Stimulated activated CD4-positive, alpha-beta T cell treated with anti-CD3 and anti-CD28 coated beads, Interleukin-4, amount 100 ng/mL, for 1 hour (primary cell): ENCODE results near the gene FAM174A.
A peak's percentile ranks its signal among the peaks of the same experiment; 100 is the strongest.

ENCODE experiments used
- DNase-seq: peaks from one replicate; pipeline ENCODE4 v3.0.0-alpha.2; 2020

FAM174A gene

DNA sequence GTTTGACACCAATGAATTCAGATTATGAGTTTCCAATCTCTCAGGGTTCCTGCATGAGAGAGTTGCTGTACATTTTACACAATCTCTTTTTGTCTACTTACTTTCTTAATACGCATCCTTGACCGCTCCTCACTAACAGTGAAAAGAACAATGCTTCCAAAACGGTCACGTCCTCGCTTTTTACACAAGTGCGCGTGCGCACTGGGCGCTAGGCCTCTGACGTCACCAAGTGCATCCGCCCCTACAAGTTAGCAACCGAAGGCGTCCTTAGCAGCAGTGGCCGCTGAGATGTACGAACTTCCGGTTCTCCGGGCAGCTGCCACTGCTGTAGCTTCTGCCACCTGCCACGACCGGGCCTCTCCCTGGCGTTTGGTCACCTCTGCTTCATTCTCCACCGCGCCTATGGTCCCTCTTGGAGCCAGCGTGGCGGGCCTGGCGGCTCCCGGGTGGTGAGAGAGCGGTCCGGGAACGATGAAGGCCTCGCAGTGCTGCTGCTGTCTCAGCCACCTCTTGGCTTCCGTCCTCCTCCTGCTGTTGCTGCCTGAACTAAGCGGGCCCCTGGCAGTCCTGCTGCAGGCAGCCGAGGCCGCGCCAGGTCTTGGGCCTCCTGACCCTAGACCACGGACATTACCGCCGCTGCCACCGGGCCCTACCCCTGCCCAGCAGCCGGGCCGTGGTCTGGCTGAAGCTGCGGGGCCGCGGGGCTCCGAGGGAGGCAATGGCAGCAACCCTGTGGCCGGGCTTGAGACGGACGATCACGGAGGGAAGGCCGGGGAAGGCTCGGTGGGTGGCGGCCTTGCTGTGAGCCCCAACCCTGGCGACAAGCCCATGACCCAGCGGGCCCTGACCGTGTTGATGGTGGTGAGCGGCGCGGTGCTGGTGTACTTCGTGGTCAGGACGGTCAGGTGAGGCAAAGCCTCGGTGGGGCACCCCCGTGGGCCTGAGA lies at the start of gene FAM174A:
TSS of gene FAM174A (plus strand) at position 315 of the 946 bp plus-strand sequence. CDS start at position 472, 157 bp downstream.
- peak; percentile 91 for DNase-seq

DNA sequence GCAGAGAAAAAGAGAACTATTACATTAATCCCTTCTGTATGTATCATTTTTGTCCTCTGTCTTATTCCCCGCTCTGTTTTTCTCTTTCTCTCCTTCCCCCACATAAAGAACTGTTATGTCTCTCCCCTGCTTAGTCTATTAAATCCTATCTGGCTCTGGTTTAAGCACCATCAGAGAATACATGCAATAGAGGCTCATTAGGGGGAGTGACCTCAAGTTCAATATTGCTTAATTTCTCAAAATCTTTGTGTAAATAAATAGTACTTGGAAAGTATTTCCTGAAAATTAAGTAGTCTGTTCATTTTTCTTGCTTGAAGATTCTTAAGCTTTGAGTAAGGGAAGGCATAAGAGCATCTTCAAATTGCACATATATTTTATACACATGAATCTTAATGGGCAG lies 41.2 kb upstream of the FAM174A start:
- no peak for DNase-seq

DNA sequence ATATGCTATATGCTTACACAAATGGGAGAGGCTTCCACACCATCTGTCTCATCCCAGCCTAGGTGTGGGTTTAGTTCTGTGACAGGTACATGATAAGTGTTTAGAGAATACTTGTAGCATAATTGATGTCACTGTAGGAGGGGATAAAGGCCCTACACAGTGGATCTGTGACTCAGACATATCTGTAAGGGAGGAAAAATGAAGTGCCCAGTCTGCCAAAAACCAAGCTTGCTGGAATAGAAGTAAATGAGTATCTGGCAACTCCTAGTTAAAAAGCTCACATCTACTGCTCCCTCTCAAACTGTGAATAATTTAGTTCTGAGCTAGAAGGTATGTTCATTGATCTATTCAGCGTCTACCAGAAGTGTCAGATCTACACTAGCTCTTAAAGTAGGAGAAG lies 38.9 kb upstream of the FAM174A start:
- DNase-seq, result no peak

DNA sequence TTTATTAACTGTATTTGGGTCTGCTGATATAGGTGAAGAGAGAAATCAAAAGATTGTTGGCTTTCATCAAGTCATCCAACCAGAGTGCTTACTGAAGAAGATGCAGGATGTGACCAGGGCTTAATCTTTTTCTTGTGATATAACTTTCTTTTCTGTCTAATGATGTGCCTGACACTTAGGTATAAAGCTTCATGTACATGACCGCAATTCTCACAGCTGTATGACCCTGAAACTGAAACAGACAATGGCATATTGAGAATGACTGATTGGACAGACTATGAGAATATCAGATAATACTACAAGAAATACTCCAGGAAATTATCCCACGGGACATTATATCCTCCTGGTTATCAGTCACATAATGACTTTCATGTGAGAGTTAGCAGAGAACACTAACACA lies 32.5 kb upstream of the FAM174A start:
- no peak for DNase-seq

DNA sequence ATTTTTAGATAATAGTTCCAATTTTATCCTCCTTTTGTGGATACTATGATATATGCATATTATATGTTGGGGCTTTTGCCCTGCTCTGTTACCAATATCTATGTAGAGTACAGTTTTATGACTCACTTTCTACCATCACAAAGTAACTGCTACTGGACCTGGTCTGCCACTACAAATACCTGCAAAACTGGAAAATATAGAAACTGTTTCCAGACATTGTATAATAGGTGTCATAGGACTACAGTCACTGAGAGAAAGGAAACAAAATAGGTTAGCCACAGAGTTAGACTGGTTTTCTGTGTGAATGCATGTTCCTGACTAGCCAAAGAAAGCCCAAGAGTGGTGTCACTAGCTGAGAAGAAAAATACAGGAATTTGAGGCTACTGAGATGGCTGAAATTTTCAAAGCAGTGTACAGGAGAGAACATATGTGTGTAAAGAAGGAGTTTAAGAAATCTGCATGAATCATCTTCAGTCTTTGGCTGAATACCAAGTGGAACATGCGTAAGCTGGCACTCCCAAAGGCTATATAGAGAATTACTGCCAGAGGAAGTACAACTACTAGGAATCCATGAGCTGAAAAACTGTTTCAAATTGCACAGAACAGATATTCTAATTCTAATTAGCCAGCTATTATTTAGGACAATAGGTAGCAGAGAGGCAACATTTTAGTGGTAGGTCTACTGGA lies 29.0 kb upstream of the FAM174A start:
- DNase-seq, result no peak

DNA sequence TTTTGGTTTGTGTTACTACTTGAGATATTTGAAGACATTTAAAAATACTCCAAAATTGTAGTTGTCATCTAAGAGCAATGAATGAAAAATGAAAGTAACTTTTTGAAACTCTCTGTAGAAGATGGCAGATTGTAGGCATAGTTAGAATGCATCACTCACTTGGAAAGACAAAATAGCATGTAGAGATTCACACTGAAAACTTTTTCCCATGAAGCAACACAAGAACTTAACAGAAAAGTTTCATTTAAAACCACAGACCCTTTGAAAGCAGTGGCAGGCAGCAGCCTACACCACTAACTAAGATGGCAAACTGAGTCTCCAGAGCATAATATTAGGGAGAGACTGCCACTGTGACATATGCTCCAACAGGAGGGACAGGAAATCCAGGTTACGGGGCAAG lies 18.9 kb upstream of the FAM174A start:
- no peak for DNase-seq

DNA sequence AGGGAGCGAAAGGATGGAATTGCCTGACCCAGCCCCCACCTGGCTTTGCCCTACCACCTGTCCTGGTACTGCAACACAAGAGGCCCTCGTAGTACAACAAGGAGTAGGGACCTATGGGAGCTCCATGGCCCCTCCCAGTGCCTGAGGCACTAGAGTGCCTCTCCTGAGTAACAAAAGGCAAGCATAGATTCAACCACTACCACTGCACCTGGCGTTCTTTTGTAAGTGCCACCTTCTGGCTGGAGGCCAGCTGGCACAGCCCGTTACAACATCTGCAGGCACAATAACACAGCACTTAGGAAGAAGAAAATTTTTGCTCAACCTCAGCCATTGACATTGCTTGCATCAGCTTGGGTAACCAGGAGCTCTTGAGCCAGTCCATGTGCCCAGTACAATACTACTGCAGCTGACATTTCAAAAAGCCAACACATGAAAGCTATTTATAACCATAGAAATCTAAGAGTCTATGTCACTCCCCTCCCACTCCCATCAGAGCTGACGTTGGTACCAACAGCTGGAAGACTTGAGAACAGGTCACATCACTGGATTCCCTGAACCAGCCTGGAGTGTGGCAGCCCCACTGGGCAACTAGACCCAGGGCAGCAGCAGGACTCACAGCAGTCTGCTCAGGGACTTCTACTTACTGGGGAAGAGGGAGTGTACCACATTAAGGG lies 17.7 kb upstream of the FAM174A start:
- no peak for DNase-seq

DNA sequence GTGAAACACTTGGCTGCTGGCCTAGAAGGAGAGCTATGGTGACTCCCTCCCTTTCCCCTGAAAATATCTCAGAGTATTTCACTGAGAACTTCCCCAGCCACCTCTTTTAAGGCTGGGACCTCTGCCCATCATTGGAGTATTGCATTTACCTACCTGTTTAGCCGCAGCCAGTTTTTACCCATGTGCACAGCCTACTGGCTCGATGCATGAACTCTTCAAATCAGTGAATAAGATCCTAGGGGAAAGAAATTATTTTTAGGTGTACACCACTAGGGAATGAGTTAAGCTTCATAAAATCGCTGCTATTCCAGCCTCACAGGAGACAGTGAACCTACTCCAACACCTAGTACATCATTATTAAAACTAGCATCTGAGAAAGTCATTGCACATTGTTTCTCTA lies 16.8 kb upstream of the FAM174A start:
- no peak for DNase-seq

DNA sequence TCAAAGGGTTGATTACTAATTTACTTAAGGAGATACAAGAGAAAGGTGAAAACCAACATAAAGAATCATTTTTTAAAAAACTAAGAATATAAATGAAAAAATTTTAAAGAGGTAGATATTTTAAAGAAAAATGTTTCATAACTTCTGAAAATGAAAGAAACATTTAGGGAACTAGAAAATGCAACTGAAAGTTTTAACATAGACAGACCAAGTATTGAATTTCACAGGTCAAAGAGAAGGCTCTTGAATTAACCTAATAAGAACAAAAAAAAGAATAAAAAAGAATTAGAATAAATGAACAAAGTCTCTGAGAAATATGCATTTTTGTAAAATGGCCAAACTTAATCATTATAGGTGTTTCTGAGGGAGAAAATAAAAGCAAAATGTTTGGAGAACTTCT lies 16.1 kb upstream of the FAM174A start:
- no peak for DNase-seq

DNA sequence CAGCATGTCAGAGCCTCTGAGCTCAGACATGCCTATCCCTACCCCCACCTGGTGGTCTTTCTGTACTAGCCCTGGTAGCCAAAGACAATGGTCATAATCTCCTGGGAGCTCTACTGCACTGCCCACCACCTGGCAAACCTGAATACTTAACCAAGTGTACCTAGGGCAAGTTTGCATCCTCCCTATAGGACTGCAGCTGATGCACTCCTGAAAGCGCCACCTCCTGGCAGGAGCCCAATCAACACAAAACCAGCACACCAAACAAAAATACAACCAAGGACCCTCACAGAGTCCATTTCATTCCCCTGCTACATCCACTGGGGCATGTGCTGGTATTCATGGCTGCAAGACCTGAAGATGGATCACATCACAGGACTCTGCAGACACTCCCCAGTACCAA lies 14.8 kb upstream of the FAM174A start:
- DNase-seq, result no peak

DNA sequence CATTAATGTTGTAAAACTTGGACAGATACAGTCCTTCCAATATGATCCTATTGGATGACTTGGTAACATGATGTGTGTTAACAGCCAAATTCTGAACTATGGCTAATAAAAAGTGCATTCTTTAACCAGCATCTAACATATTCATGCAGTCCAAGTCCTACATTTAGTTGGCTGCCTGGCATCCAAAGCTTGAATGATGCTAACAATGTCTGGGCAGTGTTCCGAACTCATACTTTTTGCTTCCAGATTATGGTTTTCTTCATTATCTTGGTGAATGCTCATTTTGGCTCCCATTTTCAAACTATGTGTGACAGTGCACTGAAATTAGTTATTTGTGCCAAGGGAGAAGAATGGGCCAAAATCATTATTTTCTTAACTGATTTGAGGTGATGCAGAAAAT lies 2.8 kb downstream of the FAM174A start:
- DNase-seq, result no peak

DNA sequence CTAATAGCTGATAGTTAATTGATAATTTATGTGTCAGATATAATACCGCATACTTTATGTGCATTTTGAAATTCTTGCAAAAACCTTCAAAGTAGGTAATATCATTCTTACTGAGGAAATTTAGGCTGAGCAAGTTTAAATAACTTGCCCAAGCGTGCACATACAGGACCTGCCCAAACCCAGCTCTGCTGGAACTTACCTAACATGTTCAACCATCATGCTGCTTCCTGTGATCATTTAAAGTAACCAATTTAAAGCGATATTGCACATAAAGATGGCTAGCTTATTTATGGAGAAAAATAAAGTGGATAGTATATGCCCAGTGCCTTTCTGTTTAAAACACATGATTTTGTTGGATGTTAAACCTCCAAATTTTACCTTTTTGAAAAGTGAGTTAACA lies 4.3 kb downstream of the FAM174A start:
- DNase-seq, result no peak

DNA sequence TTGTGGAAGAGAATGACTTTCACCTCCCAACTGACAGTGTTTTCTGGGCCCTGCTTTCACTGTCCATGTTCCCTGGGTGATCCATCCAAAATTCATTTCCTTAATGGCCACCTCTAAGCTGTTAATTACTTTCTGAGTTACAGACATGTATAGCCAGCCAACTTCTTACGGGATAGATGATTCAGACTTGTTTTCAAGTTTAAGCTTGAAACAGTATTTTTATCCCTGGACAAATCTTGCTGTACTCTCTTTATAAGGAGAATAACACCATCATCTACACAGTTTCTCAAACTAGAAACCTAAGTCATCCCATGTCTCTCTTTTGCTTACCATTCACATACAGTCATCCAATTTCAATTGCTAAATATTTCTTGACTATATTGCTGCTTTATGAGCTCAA lies 6.9 kb downstream of the FAM174A start:
- no peak for DNase-seq

DNA sequence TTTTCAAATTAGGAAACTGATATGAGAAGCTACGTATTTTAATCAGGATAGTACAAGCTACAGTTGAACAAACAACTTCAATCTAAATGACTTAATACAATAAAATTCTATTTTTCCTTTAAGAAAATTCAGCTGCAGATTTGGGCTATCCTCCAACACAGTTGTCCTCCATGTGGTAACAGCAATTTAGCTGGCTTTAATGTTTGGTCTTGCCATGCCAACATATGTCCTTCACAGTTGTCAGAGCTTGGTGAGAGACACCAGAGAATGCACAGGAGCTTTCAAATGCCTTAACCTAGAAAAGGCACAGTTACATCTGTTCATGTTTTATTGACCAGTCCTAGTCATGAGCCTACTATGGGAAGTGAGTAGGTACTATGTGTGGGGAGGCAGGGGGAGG lies 10.8 kb downstream of the FAM174A start:
- DNase-seq, result no peak

DNA sequence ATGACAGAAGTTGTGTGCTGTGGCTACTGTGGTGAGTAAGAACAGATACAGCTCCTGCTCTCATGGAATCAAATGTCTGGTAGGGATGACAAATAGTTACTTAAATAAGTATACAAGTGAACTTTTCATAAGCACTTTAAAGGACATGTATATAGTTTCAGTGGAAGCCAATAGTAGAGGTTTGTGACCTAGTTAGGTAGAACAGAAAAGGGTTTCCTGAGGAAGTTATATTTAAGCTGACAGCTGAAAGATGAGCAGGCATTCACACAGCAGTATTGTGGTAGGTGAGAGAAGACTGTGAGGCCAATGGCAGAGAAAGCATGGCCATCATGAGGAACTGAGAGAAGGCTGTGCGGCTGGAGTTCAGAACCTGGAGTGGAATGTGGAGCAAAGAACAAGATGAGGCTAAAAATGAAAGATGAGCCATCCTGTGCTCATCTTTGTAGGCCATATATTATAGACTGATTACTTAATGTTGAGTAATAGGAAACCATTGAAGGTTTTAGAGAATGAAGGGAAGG lies 15.4 kb downstream of the FAM174A start:
- no peak for DNase-seq

DNA sequence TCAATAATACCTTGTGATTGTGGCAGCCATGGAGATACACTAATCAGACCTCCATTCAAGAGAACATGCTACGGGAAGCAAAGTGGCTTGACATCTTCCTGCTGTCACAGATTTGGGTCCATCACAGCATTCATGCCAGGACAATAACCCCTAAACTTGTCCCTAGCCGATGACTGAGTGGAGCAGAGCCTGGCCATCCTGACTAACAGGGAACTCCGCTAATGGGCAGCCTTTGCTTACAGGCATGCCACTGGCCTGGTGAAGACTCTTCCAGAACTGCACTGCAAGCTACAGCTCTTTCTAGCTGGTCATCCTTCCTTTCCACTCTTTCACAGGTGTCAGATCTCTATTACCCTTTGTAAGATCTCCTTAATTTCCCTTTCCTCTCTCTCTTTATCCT lies 16.0 kb downstream of the FAM174A start:
- no peak for DNase-seq

DNA sequence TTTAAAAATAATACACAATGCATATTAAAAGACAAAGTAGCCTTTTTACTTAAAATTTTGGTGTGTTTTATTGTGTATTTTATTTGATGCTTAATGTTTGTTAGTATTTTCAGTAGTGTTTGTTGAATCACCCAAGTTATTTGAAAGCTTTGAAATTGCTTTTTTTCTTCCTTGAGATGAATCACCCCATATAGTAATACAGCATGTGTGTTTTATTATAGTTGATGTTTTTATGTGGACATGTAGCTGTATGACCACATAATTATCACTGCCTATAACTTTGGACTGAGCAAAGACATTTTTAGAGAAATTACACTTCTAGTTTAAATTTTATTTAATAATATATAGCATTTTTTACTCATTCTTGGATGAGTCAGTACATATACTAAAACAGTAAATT lies 18.0 kb downstream of the FAM174A start:
- no peak for DNase-seq

DNA sequence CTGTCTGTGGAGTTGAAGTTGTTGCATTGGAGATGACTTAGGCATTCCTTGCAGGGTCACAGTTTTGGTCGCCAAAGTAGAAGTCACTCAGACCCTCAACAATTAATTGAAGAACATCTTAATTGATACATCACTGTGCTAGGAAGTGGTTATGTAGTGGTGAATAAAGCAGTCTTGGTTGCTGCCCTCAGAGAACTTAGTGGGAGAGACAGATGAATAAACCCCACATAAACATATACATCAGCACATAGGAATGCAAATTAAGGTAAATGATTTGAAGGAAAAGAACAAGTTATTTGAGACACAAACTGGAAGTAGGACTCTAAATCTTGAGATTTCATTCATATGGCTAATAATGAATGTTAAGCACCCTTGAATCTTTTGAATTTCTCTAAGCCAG lies 25.7 kb downstream of the FAM174A start:
- no peak for DNase-seq

DNA sequence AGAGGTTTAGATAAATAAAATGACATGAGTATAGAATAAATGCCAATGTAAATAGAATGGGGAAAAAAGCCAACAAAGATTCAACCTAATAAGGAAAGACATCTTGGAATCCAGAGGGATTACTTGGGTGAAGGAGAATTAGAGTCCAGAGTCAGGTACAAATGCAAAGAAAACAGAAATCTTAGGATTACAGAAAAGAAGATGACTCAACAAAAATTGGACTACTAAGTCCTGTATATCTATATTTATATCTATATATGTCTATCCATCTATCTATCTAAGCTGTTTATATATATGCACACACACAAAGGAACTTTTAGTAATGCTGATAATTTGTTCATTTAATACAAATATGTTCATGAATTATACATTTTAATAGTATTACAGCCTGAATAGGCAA lies 27.6 kb downstream of the FAM174A start:
- DNase-seq, result no peak

DNA sequence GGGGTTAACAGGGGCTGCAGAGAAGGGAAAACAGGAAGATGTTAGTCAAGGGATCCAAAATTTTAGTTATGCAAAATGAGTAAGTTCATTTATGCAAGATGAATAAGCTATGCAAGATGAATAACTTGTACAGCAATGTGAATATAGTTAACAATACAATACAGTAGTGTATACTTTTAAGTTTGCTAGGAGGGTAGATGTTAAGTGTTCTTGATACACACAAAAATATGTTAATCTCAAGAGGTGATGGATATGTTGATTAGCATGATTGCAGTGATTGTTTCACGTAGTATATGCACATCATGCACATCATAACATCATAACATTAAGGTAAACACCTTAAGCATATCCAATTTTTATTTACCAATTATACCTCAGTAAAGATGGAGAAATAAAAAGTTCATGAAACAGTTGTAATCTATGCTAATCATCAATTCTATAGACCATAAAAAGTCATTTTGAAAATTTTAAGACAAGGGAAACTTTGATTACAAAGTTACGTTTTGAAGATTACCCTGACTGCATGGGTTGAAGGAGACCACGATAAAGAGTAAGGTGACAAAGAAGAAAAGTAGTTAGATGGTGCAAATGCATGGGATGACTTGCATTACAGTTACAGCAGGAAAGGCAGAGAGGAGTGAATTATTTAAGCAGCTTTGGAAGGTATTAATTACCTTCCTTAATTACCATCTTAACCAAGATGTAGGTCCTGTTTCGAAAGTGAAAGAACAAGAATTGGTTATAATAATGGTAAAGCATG lies 31.4 kb downstream of the FAM174A start:
- no peak for DNase-seq

DNA sequence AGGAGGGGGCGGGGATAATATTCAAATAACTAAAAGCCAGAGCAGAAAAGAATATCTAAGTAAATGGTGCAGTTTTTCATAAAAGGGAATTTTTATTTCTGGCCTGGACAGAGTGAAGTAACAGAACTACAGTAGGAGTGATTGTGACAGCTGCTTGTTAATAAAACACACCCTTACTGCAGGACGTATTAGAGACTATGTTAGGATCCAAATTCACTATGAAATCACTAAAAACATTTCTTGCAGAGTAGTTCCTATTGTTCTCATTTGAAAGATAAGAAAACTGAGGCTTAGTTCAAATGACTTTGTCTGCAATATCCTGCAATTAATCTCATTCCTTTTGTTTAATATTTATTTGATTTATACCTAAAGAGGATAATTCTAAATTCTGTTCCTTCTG lies 39.5 kb downstream of the FAM174A start:
- no peak for DNase-seq

DNA sequence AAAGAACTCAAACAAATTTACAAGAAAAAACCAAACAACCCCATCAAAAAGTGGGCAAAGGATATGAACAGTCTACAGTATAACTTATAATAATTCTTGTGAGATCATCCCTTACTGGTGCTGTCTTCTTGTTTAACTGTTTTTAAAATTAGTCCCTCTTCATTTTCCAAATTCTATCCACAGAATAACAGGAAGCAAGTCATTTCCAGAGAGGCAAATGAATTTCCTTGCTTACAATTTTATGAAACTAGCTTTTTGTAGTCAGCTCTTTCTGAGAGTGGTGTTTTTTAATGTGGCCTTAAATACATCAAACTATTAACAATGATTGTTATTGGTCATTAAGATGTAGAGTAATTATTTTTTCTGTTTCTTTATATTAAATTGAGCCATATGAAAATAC lies 40.6 kb downstream of the FAM174A start:
- no peak for DNase-seq
